Choroid plexus epithelial cell (primary cell): ENCODE results near the gene RNF167.

Experiments used
- DNase-seq: peaks from one replicate; pipeline ENCODE4 v3.0.0-alpha.2; 2010; ENCODE audit warnings: low read depth
- H3K4me3 ChIP-seq: 2 replicates; pipeline ENCODE4 v1.5.1; 2011; ENCODE audit warnings: low read depth, mild to moderate bottlenecking, control low read depth, low read length, moderate library complexity
- CTCF ChIP-seq: conservative IDR thresholded peaks from 2 replicates; pipeline ENCODE4 v1.5.1; 2011; ENCODE audit warnings: low read depth, mild to moderate bottlenecking, control low read depth, inconsistent platforms, low read length, moderate library complexity

The RNF167 gene

GRCh38 chr17:4942760-4943508, 2.9 kb downstream of the RNF167 start:
- DNase-seq: no peak
- no peak overlapping the region for H3K4me3 ChIP-seq
- TF ChIP-seq CTCF: no peak

GRCh38 chr17:4944163-4944553, 4.1 kb downstream of the RNF167 start:
- TF ChIP-seq CTCF: no peak
- no peak overlapping the region for H3K4me3 ChIP-seq
- DNase-seq: no peak

GRCh38 chr17:4944554-4945175, 4.6 kb downstream of the RNF167 start:
- no peak for TF ChIP-seq CTCF
- H3K4me3 ChIP-seq: no peak overlapping the region
- DNase-seq: no peak

- peak; percentile 91 for DNase-seq
- peak overlapping the region; percentile 99 for H3K4me3 ChIP-seq
- no peak for TF ChIP-seq CTCF
These were observed 5.3 kb downstream of the RNF167 start for GRCh38 chr17:4945176-4945943.

- peak overlapping the region; percentile 99 for H3K4me3 ChIP-seq
- no peak for DNase-seq
- TF ChIP-seq CTCF: no peak
These were observed 5.8 kb downstream of the RNF167 start for GRCh38 chr17:4945944-4946280.

- no peak for TF ChIP-seq CTCF
- DNase-seq: no peak
- peak overlapping the region; percentile 99 for H3K4me3 ChIP-seq
These were observed 6.4 kb downstream of the RNF167 start for GRCh38 chr17:4946312-4946976.
